DLD1 (cell line): ENCODE data around the gene RBBP7.

Source experiments
- in situ Hi-C: cut with HindIII; loops from 2 replicates; pipeline ENCODE4 v1.10.0; 2017; ENCODE audit warnings: low sequenced_read_pairs

Gene RBBP7

GRCh38 chrX:16870095-16870861, at the start of gene RBBP7:
RBBP7 (minus strand) TSS chrX:16870362; CDS start chrX:16870053, 309 bp downstream.
- in situ Hi-C loops, result no loop called here

- in situ Hi-C loops, result no loop called here
These were observed 48.8 kb upstream of the RBBP7 start for GRCh38 chrX:16918979-16919378.

GRCh38 chrX:16917120-16917519, 47.0 kb upstream of the RBBP7 start:
- in situ Hi-C loops, result no loop called here

- in situ Hi-C loops, result no loop called here
These were observed 46.4 kb upstream of the RBBP7 start for GRCh38 chrX:16916561-16916960.

- in situ Hi-C loops, result no loop called here
These were observed 43.9 kb upstream of the RBBP7 start for GRCh38 chrX:16914058-16914457.

GRCh38 chrX:16910376-16910775, 40.2 kb upstream of the RBBP7 start:
- in situ Hi-C loops, result no loop called here

GRCh38 chrX:16903274-16904022, 33.3 kb upstream of the RBBP7 start:
- in situ Hi-C loops, result no loop called here

- in situ Hi-C loops, result no loop called here
These were observed 27.3 kb upstream of the RBBP7 start for GRCh38 chrX:16897445-16897844.

- in situ Hi-C loops, result no loop called here
These were observed 22.6 kb upstream of the RBBP7 start for GRCh38 chrX:16892504-16893362.

- in situ Hi-C loops, result no loop called here
These were observed 15.5 kb upstream of the RBBP7 start for GRCh38 chrX:16885628-16886027.

- in situ Hi-C loops, result no loop called here
These were observed 13.3 kb upstream of the RBBP7 start for GRCh38 chrX:16883487-16883804.

- in situ Hi-C loops, result no loop called here
These were observed 12.7 kb upstream of the RBBP7 start for GRCh38 chrX:16882702-16883486.

- in situ Hi-C loops, result no loop called here
These were observed 12.0 kb upstream of the RBBP7 start for GRCh38 chrX:16882169-16882568.

GRCh38 chrX:16876696-16877095, 6.5 kb upstream of the RBBP7 start:
- in situ Hi-C loops, result no loop called here

- in situ Hi-C loops, result no loop called here
These were observed 4.4 kb upstream of the RBBP7 start for GRCh38 chrX:16874458-16875095.

- in situ Hi-C loops, result no loop called here
These were observed 2.9 kb upstream of the RBBP7 start for GRCh38 chrX:16873106-16873505.

- in situ Hi-C loops, result no loop called here
These were observed 977 bp upstream of the RBBP7 start for GRCh38 chrX:16870862-16871815.

GRCh38 chrX:16869393-16870094, 618 bp downstream of the RBBP7 start:
- in situ Hi-C loops, result no loop called here

GRCh38 chrX:16868920-16869319, 1.2 kb downstream of the RBBP7 start:
- in situ Hi-C loops, result no loop called here
